GM18858 (cell line): ENCODE data around the gene PRRC2A.

ENCODE experiments used
- ATAC-seq: cut with Tn5 transposase; IDR thresholded peaks from one replicate; pipeline ENCODE4 v1.9.1; 2021; ENCODE audit not compliant: unreplicated experiment

The PRRC2A gene

DNA sequence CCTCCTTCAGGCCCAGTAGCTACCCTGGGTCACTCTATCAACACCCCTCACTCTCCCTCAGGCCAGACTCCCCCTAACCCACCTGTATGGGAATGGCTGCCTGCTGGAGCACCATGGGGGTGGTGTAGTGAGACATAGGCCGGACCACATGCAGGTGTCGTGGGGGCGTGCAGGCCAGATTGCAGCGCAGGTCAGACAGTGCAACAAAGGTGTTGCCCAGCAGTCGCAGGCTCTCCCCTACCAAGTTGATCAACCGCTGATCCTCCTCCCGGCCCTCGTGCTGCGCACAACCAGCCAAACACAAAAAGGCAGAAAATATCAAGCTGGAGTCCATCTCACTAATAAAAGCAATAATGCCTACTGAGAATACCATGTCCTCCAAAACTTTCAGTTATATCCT lies 24.8 kb downstream of the PRRC2A start:
- ATAC-seq, result no peak

DNA sequence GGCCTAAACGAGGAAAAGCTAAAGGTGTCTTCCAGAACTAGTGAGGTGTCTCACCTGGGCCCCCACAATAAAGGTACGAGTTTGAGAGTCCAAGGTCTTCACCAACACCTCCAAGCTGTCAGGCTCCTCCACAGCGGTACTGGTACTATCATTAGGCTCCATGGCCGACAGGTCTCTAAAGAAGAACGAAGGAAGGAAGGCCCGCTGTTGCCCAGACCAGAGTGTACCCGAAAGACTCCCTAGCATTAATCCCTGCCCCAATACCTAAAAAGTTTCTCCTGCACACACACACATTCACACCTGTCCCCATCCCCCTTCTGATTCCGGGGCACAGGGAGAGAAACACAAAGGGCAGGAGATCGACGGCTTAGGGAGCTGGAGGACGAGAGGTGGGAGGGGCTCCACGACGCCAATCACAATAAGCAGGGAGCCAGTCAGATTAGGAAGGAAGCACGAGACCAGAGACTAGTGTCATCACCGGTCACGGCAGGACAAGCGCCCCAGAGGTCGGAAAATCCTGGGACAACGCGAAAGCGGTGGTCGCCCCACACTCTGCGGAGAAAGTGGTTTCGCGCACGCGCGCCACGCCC lies 31.2 kb downstream of the PRRC2A start:
- ATAC-seq, result peak; percentile 22

DNA sequence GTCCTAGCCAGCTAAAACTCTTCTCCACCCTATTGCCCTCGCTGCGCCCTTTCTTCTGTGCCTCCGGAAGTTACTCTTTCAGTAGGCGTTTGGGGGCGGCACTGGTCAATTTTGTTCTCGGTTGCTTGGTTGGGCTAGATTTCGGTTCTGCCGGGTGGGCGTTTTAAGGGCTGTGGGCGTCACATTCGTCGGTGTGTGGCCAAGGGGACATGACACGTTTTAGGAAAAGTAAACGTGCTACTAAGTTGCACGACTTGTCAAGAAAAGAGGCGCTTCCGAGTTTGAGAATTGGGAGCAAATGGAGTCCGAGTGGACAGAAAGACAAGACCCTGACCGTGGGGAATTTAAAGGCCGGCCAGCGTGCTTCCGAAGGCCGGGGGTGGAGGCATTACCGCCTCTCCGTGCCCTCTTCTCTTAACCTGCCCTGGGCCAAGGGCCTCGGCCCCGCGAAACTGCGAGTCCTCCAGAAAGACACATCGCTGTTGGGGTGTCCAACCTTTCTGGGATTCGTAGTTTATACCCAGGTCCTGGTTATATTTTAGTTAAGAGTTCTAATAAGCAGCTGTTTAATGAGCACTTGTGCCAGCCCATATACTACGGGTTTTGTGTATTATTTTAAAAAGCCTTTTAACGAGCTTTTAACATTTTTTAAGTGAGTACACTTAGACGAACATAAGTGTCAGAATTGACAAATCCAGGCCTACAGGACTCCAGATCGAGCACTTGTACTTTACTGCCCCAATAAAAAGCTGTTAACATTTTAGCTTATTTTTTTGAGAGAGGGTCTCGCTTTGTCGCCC lies 32.6 kb downstream of the PRRC2A start:
- ATAC-seq, result peak; percentile 36

- ATAC-seq, result no peak
These were observed 34.2 kb downstream of the PRRC2A start for GRCh38 chr6:31654574-31655348.

DNA sequence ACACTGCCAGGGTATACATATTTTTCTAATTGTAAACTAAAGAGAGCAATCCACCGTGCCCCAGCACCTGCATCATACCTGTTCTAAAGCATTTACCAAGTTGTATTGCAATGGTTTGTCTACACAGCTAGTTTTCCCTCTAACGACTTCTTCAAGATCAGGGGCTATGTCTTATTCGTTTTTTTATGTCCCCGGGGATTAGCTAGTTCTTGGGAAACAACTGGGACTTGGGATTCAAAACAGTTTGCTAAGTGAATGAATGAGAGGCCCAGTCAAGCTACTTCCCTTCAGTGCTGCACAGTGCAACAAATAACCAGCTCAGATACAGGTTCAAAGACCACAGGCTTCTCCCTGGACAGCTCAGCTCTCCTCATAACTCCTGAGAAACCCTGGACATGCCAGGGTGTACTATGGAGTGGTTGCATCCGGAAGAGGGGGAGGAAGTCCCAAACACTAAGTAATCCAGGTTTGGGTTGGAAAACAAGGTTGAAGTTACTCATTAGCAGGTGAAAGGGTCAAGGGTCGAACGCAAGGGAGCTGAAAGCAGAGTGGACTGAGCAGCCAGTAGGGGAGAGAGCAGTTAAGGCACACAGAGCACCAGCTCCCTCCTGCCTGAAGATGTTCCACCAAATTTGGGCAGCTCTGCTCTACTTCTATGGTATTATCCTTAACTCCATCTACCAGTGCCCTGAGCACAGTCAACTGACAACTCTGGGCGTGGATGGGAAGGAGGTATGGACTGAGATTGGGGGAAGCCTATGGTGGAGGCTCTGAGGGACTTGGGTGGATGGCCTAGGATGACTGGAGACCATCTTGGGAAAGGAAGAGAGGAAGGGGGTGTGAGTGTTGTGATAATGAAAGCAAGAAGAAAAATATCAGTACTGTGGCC lies 35.1 kb downstream of the PRRC2A start, which contains the start of gene APOM:
APOM (plus strand) TSS at position 546 of the 889 bp plus-strand sequence; CDS start at position 619, 73 bp downstream.
- ATAC-seq, result no peak

DNA sequence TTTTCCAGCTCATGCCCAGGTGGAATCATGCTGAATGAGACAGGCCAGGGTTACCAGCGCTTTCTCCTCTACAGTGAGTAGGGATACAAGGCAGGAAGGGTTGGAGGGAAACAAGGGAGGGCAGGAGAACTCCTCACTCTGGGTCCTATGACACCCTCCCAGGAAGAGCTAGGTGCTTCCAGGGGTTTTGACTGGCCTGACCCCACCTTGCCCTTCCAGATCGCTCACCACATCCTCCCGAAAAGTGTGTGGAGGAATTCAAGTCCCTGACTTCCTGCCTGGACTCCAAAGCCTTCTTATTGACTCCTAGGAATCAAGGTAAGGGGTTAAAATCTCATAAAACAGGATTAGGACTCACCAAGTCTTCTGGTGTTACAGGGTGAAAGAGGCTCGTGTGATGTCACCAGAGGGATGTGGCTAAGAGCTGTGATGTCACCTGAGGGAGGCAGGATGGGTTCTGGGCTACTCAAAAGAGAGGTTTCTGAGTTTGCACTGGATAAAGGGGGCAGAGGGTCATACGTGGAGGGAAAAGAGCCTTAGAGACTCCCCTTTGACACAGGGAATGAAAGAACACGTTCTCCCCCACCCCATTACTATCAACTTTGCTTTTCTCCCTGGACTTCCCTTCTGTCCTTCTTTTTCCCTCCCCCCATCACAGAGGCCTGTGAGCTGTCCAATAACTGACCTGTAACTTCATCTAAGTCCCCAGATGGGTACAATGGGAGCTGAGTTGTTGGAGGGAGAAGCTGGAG lies 37.1 kb downstream of the PRRC2A start:
- ATAC-seq, result no peak

DNA sequence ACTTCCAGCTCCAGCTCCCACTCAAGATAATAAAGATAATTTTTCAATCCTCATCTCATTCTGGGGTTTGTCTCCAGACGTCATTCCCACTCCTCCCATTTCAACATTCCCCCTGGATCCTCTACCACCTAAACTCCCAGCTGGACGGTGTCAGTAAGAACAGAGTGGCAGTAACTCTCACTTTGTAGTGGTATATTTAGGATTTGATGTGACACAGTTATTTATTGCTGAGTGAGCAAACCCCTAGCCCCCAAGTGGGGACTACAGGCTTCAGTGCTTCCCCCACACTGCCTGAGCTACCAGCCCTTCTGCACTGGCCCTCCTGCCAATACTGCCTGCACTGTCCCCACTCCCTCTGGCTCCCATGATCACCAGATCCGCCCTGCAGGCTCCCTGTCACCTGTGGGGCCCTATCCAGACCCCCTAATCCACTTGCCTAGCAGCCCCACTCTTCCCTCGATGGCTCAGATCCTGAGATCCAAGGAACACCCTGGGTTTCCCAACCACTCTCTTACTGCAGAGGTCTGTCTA lies 37.7 kb downstream of the PRRC2A start:
- no peak for ATAC-seq

- no peak for ATAC-seq
These were observed 38.6 kb downstream of the PRRC2A start for GRCh38 chr6:31658983-31659648.

DNA sequence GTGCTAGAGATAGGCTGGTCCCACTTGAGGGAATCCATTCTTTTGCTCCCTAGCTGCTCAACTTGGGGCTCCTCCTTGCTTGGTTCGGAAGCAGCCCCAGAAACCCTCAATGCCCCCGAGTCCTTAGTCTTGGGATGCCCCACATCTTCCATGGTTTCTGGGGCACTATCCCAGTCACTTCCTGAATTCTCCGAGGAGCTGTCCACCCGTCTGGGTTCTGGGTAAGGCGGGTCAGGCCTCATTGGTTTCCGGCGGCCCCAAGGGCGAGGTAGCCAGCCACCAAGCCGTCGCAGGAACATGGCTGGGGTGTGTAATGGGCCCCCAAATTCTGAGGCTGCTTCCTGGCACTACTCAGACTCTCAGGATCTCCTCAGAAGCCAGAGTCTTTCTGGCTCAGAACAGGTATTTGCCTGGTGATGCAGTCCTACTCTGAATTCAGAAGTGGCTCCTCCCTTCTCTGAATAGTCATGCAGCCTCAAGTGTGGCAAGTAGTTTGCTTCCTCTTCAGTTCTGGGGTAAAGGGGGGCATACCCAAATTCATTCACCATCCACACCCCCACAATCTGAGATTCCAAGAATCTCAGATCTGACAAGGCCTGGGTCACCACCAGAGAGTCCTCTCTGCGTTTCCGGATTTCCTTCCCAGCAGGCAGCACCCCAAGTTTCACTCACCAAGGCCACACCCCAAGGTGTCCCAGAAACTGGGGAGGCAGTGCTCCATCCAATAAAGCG lies 39.3 kb downstream of the PRRC2A start:
- no peak for ATAC-seq

- no peak for ATAC-seq
These were observed 40.1 kb downstream of the PRRC2A start, which contains the start of gene C6orf47 for GRCh38 chr6:31660381-31661261. Gene C6orf47, minus strand, starts transcription at chr6:31660778. Its CDS starts 831 bp downstream, at chr6:31659947.

DNA sequence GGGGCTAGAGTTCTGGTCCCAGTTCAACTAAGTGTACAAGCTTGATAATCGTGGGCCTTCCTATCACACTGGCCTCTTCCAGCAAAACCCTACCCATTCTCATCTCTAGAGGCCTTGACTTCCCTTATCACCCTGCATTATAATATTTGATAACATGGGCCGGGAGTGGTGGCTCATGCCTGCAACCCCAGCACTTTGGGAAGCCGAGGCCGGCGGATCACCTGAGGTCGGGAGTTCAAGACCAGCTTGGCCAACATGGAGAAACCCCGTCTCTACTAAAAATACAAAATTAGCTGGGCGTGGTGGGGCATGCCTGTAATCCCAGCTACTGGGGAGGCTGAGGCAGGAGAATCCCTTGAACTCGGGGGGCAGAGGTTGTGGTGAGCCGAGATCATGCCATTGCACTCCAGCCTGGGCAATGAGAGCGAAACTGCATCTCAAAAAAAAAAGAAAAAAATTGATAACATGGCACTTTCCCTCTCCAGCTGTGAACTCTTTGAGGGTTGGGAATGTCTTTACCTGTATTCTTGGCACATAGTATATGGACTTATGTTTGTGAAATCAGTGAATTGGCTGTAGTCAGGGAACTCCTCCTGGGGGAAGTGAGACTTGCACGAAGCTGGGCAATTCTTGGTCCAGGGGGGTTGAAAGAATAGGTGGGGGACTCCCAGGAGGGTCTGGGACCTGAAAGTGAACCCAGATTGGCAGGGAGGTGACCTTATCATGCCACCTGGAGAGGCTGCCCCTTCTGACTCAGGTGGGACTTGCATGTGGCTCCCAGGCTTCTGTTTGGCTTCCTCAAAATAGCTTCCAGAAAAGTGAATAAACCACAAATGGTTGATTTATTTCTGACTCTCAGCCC lies 41.0 kb downstream of the PRRC2A start:
- ATAC-seq, result no peak

GRCh38 chr6:31662124-31662723 lies 41.7 kb downstream of the PRRC2A start:
- no peak for ATAC-seq

- ATAC-seq, result no peak
These were observed 42.8 kb downstream of the PRRC2A start for GRCh38 chr6:31663126-31663960.

DNA sequence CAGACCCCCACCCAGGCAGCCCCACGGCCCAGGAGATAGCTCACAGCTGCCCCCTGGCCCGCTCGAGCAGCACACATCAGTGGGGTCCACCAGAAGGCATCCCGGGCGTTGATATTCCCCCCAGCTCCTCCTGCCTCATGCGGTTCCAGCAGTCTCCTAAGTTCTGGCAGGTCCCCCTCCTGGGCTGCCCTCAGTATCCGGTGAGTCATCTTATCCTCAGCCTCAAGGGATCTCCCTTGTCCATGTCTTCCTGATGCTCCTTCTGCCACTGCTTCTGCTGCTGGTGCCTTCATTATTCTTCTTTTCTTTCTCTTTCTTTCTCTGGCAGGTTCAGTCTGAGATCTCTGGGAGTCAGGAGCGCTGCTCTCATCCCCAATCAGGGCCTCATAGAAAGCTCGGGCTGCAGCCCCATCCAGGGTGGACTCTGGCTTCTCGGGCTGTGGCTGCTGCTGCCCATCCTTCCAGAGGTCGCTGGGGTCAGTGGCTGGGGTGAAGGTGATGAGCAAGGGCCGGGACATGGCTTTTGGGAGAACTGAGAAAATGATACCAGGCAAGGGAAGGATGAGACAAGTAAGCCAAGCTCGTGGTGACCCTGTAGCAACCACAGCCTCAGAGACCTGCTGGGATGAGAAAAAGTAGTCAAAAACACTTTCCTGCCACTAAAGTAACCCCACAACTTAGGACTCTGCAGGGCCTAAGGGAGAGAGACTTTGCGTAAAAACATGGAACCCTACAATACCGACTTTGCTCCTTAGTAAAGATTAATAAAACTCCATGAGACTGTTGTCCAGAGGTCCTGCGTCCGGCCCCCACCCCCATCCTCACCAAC lies 43.7 kb downstream of the PRRC2A start:
- ATAC-seq, result no peak
